Astrocyte of the cerebellum (primary cell): Measurements from ENCODE around the gene ZNF577.

ENCODE experiments used
- DNase-seq: peaks from one replicate; pipeline ENCODE4 v3.0.0-alpha.2; 2011; ENCODE audit warnings: low read depth
- H3K4me3 ChIP-seq: 2 replicates; pipeline ENCODE4 v1.5.1; 2011; ENCODE audit warnings: mild to moderate bottlenecking, low read depth, low read length, moderate library complexity
- CTCF ChIP-seq: IDR thresholded peaks from 2 replicates; pipeline ENCODE4 v1.5.1; 2012; ENCODE audit warnings: low read length, low read depth, moderate library complexity, mild to moderate bottlenecking; ENCODE audit errors: missing control alignments
- in situ Hi-C: cut with HindIII; loops from 2 replicates; pipeline ENCODE4 v1.10.0; 2017; ENCODE audit warnings: low sequenced_read_pairs

The ZNF577 gene

GRCh38 chr19:51903192-51903591 is 15.4 kb upstream of the ZNF577 start:
- no peak for DNase-seq
- H3K4me3 ChIP-seq, result peak overlapping the region; percentile 94
- TF ChIP-seq CTCF, result no peak
- in situ Hi-C loops, result no loop called here

GRCh38 chr19:51901860-51902259 is 14.1 kb upstream of the ZNF577 start:
- TF ChIP-seq CTCF, result no peak
- H3K4me3 ChIP-seq, result no peak overlapping the region
- in situ Hi-C loops, result no loop called here
- no peak for DNase-seq

DNA sequence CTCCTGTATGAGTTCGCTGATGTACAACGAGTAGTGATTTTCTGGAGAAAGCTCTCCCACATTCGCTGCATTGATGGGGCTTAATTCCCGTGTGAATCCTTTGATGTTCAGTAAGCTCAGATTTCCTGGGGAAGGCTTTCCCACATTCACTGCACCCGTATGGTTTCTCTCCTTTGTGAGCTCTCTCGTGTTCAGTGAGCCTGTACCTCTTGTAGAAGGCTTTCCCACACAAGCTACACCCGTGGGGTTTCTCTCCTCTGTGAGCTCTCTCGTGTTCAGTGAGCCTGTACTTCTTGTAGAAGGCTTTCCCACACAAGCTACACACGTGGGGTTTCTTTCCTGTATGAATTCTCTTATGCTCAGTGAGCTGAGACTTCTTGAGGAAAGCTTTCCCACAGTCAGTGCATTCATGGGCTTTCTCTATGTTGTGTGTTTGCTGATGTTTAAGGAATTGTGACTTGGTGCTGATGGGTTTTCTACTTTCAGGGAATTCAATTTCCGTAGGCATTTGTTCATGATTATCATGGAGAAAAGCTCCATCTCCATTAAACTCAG is 3.5 kb upstream of the ZNF577 start:
- no peak overlapping the region for H3K4me3 ChIP-seq
- in situ Hi-C loops, result no loop called here
- no peak for DNase-seq
- no peak for TF ChIP-seq CTCF

- no peak overlapping the region for H3K4me3 ChIP-seq
- no peak for DNase-seq
- in situ Hi-C loops, result no loop called here
- TF ChIP-seq CTCF, result no peak
Measured at GRCh38 chr19:51889934-51890333, 2.2 kb upstream of the ZNF577 start.

GRCh38 chr19:51884713-51885112 is 3.0 kb downstream of the ZNF577 start:
- in situ Hi-C loops, result no loop called here
- no peak overlapping the region for H3K4me3 ChIP-seq
- no peak for TF ChIP-seq CTCF
- DNase-seq, result no peak

DNA sequence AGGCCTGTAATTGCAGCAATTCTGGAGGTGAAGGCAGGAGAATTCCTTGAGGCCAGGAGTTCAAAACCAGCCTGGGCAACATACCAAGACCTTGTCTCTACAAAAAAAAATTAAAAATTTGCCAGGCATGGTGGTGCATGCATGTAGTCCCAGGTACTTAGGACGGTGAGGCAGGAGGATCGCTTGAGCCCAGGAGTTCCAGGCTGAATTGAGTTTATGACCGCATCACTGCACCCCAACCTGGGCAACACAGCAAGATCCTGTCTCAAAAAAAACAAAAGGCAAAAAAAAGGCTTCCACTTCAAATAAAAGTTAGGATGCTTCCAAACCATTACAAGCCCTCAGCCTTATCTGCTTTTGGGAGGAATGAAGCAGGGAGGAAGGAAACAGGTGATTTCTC is 5.2 kb downstream of the ZNF577 start:
- DNase-seq, result no peak
- in situ Hi-C loops, result no loop called here
- no peak overlapping the region for H3K4me3 ChIP-seq
- no peak for TF ChIP-seq CTCF

DNA sequence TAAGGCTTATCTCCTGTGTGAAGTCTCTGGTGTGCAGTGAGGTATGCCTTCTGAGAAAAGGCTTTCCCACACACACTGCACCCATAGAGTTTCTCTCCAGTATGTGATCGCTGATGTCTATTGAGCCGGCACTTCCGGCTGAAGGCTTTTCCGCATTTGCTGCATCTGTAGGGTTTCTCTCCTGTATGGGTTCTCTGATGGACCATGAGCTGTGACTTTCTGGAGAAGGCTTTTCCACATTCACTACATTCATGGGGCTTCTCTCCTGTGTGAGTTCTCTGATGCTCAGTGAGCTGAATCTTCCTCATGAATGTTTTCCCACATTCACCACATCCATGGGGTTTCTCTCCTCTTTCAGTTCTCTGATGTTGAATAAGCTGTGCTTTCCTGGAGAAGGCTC is 14.7 kb downstream of the ZNF577 start:
- no peak overlapping the region for H3K4me3 ChIP-seq
- no peak for TF ChIP-seq CTCF
- in situ Hi-C loops, result no loop called here
- DNase-seq, result no peak
